Activated gamma-delta T cell (primary cell): Measurements from ENCODE around the gene SORCS3.

ENCODE experiments used
- DNase-seq: peaks from one replicate; lab custom pipeline; 2025; lab: John Stamatoyannopoulos, UW
- total RNA-seq, 2 donors: gene quantifications; one replicate each; lab custom pipeline; 2026; lab: John Stamatoyannopoulos, UW

The SORCS3 gene
- 0 to 0.13 reads per million in 2 donors for total RNA-seq

DNA sequence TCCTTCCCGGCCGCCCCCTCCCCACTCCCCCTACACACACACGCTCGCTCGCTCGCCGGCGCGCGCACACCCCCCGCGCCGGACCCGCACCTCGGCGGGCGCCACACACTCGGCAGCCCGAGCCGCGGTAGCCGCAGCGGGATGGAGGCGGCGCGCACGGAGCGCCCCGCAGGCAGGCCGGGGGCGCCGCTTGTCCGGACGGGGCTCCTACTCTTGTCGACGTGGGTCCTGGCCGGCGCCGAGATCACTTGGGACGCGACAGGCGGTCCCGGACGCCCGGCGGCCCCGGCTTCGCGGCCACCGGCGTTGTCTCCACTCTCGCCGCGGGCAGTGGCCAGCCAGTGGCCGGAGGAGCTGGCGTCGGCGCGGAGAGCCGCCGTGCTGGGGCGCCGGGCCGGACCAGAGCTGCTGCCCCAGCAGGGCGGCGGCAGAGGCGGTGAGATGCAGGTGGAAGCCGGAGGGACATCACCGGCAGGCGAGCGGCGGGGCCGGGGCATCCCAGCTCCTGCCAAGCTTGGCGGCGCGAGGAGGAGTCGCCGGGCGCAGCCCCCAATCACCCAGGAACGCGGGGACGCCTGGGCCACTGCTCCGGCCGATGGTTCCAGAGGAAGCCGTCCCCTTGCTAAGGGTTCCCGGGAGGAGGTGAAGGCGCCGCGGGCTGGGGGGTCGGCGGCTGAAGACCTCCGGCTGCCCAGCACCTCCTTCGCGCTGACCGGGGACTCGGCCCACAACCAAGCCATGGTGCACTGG lies at the start of gene SORCS3:
Gene SORCS3 (plus strand): TSS at position 104 of the 750 bp plus-strand sequence.
- DNase-seq = no peak

- no peak for DNase-seq
These were observed 49.6 kb upstream of the SORCS3 start for GRCh38 chr10:104591441-104591840.

GRCh38 chr10:104601166-104601565 lies 39.9 kb upstream of the SORCS3 start:
- no peak for DNase-seq

DNA sequence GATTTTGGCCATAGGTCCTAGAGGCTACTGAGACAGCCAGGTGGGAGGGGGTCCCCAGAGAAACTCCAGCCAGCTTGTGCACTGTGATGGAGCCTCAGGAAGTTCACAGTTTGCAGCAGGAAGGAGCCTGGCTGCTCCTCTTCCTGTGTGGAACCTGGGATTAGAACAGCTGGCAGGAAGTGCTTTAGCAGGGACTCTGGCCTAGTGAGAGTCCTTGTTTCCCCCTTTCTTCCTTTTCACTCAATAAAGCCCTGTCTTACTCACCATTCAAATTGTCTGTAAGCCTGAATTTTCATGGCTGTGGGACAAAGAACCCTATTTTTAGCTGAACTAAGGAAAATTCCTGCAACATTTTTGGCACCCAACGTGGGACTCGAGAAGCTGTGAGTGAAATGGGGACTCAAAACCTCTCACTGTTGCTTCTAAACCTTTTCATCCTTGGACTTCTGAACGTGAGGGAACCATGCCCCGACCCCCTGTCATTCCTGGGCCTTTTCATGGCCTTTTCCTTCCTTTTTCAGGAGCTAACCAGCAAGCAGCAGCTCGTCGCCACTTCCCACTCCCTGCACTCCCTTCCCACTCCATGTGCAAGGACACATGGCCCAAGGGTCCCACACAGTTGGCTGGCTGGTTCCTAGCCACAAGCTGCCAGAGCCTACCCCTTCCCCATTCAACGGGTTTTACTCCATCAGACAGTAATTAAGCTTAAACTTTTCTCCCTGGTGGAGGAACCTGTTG lies 32.8 kb upstream of the SORCS3 start:
- DNase-seq = no peak

DNA sequence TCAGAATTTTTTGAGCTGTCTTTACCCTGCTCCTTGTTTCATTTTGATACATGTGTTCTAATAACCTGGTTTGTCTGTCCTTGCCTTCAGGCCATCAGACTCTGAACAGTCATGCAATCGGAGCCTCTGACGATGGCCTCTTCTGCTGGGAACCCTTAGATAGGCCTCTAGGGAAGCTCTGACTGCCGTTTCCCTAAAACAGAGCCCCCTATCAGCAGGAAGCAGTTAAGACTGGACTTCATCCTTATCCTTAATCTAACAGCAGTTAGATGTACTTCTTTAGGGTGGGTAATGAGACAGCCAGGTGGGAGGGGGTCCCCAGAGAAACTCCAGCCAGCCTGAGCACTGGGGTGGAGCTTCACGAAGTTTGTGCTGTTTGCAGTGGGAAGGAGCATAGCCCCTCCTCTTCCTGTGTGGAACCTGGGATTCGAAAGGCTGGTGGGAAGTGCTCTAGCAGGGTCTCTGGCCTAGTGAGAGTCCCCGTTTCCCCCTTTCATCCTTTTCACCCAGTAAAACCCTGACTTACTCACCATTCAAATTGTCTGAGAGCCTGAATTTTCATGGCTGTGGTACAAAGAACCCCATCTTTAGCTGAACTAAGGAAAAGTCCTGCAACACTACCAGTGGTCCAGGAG lies 28.4 kb upstream of the SORCS3 start:
- no peak for DNase-seq

- no peak for DNase-seq
These were observed 27.7 kb upstream of the SORCS3 start for GRCh38 chr10:104613406-104613805.

DNA sequence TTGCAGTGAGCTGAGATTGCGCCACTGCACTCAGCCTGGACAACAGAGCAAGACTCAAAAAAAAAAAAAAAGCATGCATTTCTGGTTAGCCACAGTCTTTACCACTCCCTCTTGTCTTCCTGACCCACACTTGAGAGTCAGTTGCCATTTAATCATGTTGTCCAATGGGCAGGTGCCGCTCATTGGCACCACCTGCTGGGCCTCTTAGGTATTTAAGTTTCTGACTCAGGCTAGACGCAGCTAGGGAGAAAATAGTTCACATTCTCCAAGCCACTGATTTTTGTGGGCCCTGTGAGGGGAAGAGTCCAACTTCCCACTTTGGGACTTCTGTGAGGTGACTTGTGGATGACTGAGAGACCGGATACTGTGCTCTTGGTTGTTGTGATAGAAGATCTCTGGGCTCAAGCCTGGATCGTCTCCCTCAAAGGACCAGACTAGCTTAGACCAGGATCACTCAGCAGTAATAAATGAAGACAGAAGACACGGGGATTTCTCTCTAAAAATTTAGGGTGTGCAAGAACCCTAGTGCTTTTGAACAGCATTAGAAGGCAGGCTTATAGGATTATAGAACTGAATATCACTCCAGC lies 26.8 kb upstream of the SORCS3 start:
- no peak for DNase-seq

DNA sequence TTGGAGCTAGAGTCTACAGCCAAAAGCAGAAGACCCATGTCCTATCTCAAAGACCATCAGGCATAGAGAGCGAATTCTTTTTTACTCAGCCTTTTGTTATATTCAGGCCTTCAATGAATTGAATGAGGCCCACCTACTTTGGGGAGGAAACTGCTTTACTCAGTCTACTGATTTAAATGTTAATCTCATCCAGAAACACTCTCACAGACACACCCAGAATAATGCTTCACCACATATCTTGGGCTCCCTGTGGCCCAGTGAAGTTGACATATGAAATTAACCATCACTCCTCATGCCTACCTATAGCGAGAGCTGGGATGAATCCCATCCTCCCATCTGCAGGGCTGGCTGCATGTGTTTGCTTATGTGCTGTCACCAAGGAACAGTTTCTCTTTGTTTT lies 26.0 kb upstream of the SORCS3 start:
- DNase-seq = no peak

DNA sequence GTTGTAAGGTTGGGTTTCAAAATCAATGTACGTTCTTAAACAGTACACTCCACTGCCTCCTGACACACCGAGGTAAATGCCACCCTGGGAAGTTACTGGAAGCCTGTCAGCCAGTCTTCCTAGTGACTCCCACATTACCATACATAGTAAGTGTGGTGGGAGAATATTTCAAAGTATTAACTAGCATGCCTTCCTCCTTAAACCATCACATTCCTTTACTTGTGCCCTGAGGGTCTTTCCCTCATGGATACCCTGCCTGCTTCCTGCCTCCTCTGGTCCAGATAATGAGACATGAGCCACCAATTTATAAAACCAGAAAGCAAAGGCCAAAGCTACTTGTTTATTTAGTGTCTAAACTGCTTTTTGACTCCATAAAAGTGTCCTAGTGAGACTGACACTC lies 23.3 kb upstream of the SORCS3 start:
- DNase-seq = no peak

- DNase-seq = no peak
These were observed 18.9 kb upstream of the SORCS3 start for GRCh38 chr10:104622175-104622574.

DNA sequence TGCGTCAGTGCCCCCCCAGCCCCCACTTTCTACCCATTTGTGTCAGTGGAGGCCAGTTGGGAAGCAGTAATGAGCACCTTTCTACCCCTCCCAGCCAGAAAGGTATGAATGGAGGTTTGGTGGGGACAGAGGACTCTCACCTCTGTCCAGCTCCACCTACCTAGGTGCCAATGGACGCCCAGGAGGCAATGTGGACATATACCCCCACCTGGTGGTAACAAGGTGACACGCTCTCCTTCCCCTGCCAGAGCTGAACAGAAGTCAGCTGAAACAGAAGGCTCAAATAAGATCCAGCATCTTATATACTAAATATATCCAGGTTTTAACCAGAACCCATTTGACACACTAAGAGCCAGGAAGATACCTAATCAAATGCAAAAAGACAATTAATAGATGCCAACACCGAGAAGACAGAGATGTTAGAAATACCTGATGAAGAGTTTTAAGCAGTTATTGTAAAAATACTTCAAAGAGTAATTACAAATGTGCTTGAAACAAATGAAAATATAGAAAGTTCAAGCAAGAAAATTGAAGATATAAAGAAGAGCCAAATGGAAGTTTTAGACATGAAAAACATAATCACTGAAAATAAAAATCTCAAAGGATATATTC lies 18.4 kb upstream of the SORCS3 start:
- DNase-seq = no peak

GRCh38 chr10:104630731-104631130 lies 10.4 kb upstream of the SORCS3 start:
- no peak for DNase-seq

- DNase-seq = no peak
These were observed 9.1 kb upstream of the SORCS3 start for GRCh38 chr10:104631946-104632345.

GRCh38 chr10:104638861-104639589 lies 2.1 kb upstream of the SORCS3 start:
- no peak for DNase-seq

DNA sequence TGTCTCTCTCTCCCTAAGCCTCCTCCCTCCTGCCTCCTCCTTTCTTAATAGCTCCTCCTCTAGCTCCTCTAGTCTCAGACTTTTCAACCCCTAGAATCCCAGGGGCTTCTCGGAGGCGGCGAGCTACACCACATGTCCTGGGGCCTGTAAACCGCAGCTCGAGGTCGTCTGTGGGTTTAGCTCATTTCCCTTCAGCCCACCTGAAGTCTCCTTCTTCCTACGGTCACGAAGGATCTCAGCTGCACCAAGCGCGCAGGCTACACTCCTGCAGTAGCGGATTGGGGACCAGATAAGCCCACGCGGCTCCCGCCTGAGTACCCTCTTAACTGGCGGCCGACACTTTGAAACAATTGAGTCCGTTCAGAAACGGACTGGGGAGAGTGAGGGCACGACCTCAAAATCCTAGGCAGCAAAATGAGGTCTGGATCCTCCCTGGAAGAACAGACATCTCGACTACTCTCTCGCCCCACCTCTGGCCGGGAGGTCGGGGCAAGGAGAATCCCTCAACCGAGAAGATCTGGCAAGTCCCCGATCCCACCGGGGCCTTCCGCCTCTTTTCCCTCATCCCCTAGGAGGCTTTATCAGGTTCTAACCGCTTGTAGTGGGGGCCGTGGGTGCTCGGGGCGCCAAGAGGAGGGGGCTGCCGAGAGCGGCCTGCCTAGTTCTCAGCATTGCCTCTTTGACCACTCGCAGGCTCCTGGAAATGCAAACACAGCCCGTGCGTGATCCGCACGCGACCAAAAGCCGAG lies 1.3 kb upstream of the SORCS3 start:
- DNase-seq = no peak

DNA sequence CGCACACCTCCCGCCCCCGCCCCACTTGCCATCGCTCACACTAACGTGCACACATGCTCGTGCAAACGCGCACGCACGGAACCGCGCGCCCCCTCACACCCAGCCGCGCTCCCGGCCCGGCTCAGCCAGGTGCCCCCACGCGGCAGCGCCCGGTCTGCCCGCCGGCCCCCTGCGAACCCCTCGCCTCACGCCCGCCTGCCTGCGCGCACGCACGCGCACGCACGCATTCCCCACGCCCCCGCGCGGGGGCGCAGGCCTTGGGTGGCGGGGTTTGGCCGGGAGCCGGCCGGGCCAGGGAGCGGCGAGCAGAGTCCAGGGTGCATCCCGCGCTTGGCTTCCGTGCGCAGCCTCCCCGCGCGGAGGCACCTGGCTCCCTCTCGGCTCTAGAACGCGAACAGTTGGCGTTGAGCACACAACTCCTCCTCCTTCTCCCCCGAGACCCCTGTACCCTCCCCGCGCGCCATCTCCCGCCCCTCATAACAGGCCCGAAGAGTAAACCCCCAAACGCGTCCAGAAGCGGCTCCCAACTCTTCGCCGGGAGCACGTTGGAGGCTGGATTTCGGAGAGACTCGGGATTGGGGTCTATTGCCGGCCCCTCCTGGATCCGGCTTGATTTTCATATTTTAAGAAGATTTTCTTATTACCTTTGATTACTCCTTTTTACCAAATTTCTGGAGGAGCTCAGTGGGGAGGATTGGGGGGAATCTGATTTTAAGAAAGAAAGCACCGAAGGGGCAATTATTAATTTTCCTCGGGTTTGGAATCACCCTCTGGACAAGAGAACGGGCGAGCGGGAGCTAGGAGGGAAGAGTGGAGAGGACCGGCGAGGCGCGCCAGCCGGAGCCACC lies 527 bp upstream of the SORCS3 start:
- DNase-seq = no peak

- DNase-seq = no peak
These were observed 1.0 kb downstream of the SORCS3 start for GRCh38 chr10:104641937-104642657.

- DNase-seq = no peak
These were observed 1.7 kb downstream of the SORCS3 start for GRCh38 chr10:104642658-104643302.

GRCh38 chr10:104643303-104643663 lies 2.2 kb downstream of the SORCS3 start:
- DNase-seq = no peak
